Measurements from ENCODE around the gene SNX18. TPM values are rescaled to one million over a fixed set of nuclear protein-coding genes. Genes with fewer than 3 reads are reported as not detected.

The SNX18 gene
- total and polyA plus RNA-seq, 10 of the 15 experiments (the other 5 are each of a cell fraction or from before 2014, with no cell fraction given): 0.27 to 1.7 (median 0.47) TPM

DNA sequence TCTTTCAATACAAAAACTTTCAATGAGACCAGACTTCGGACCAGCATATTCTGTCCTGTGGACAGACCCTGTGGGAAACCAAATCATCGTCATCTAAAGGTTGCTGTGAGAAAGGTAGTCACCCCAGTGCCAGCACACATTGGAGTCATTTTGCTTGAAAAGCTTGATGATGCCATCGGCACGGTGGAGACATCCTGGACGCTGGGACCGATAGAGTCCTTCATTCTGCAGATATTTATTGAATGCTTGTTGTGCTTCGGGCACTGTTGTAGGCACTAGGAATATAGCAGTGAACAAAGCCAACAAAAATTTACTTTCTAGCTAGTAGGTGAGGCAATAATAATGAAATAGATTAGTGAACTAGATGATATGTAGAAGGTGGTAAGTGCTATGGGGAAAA, 34.9 kb downstream of the SNX18 start:
- no peak for FAIRE-seq
- ChIA-PET SMC1A (ENCODE audit: uncharacterized antibody, unreplicated experiment) (no interaction called here), POLR2A (no interaction called here)

DNA sequence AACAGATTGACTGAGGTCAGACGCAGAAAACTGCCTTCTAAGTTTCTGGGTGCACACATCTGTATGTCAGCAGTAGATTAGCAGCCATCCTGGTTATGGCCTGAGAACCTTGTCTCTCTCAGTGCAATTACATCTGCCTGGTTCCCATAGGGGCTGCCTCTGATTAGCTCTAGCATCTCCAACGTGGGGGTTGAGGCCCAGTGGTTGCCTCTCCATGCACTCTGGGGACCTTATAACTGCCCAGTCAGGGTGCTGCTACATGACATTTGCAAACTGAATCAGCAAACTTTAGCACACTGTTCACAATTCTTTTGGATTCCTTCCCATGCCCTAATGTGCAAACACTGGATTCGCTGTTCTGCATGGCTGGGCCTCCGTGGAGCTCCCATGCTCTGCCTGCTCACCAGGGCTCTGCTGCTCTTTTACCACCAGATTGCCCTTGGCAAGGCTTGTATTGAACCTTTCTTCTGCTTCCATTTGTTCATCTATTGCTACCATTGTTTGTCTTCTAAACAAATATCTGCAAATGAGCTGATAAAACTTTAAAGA, 36.2 kb downstream of the SNX18 start:
- Histone ChIP-seq H3K27me3 (replicated peaks in 1 of 2; ENCODE audit: control insufficient read depth in 2 of 2, insufficient read depth in 2 of 2, low read length in 1 of 2) (no peaks in the 10 kb centered on the region; a peak in 1 of 4 replicates), H3K9ac (ENCODE audit: control insufficient read depth, insufficient read depth, low read length) (no peak overlapping the region), H3K4me2 (ENCODE audit: control insufficient read depth, insufficient read depth) (no peak overlapping the region), H3K79me2 (ENCODE audit: control insufficient read depth, insufficient read depth, low read length) (no peaks in the 10 kb centered on the region), H3K4me3 (no peak overlapping the region), H4K20me1 (ENCODE audit: control insufficient read depth, insufficient read depth) (no peaks in the 10 kb centered on the region), H3K36me3 (ENCODE audit: control insufficient read depth in 2 of 2, insufficient read depth in 2 of 2, low read length in 1 of 2) (no peaks in the 10 kb centered on the region), H3K9me3 (replicated peaks; ENCODE audit: control insufficient read depth, insufficient read depth, low read length) (no peaks in the 10 kb centered on the region; the same call in 2 of the 3 replicates), H2AFZ (ENCODE audit: control insufficient read depth, low read depth, low read length) (no peak overlapping the region), H3K27ac (ENCODE audit: control insufficient read depth, insufficient read depth) (no peak overlapping the region), H3K4me1 (ENCODE audit: control insufficient read depth, insufficient read depth, low read length) (no peaks in the 10 kb centered on the region)
- ChIA-PET POLR2A (no interaction called here), SMC1A (ENCODE audit: uncharacterized antibody, unreplicated experiment) (no interaction called here), CTCF (no interaction called here), RAD21 (ENCODE audit: unreplicated experiment) (no interaction called here)
- FAIRE-seq (no peak), ATAC-seq (no peak), DNase-seq (ENCODE audit: low read depth, low spot score) (no peak)
- in situ Hi-C loops (cut with MboI) (no loop called here), intact Hi-C loops (cut with micrococcal nuclease; ENCODE audit: unreplicated experiment) (no loop called here)
- BruUV-seq (replicated peaks): no TSS peak
- TF ChIP-seq MTA2 (IDR thresholded peaks at IDR 0.05; ENCODE audit: low read depth) (no peak), RELA (IDR thresholded peaks at IDR 0.05; ENCODE audit: borderline replicate concordance, partially characterized antibody) (no peak), TCF3 (IDR thresholded peaks at IDR 0.05; ENCODE audit: borderline replicate concordance, insufficient read depth, low read depth, low read length) (no peak), RAD51 (IDR thresholded peaks at IDR 0.05) (no peak), NR2F1 (conservative IDR thresholded peaks at IDR 0.05) (no peak), SP1 (IDR thresholded peaks at IDR 0.05; ENCODE audit: low read depth, low read length) (no peak), CREB1 (IDR thresholded peaks at IDR 0.05; ENCODE audit: low read depth) (no peak), MTA3 (IDR thresholded peaks at IDR 0.05; ENCODE audit: borderline replicate concordance, low read length) (no peak)
- TF ChIP-seq, protein P1, sequence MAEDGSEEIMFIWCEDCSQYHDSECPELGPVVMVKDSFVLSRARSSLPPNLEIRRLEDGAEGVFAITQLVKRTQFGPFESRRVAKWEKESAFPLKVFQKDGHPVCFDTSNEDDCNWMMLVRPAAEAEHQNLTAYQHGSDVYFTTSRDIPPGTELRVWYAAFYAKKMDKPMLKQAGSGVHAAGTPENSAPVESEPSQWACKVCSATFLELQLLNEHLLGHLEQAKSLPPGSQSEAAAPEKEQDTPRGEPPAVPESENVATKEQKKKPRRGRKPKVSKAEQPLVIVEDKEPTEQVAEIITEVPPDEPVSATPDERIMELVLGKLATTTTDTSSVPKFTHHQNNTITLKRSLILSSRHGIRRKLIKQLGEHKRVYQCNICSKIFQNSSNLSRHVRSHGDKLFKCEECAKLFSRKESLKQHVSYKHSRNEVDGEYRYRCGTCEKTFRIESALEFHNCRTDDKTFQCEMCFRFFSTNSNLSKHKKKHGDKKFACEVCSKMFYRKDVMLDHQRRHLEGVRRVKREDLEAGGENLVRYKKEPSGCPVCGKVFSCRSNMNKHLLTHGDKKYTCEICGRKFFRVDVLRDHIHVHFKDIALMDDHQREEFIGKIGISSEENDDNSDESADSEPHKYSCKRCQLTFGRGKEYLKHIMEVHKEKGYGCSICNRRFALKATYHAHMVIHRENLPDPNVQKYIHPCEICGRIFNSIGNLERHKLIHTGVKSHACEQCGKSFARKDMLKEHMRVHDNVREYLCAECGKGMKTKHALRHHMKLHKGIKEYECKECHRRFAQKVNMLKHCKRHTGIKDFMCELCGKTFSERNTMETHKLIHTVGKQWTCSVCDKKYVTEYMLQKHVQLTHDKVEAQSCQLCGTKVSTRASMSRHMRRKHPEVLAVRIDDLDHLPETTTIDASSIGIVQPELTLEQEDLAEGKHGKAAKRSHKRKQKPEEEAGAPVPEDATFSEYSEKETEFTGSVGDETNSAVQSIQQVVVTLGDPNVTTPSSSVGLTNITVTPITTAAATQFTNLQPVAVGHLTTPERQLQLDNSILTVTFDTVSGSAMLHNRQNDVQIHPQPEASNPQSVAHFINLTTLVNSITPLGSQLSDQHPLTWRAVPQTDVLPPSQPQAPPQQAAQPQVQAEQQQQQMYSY (CRISPR knock-in tag; IDR thresholded peaks at IDR 0.05): no peak
- TF ChIP-seq, protein P2, sequence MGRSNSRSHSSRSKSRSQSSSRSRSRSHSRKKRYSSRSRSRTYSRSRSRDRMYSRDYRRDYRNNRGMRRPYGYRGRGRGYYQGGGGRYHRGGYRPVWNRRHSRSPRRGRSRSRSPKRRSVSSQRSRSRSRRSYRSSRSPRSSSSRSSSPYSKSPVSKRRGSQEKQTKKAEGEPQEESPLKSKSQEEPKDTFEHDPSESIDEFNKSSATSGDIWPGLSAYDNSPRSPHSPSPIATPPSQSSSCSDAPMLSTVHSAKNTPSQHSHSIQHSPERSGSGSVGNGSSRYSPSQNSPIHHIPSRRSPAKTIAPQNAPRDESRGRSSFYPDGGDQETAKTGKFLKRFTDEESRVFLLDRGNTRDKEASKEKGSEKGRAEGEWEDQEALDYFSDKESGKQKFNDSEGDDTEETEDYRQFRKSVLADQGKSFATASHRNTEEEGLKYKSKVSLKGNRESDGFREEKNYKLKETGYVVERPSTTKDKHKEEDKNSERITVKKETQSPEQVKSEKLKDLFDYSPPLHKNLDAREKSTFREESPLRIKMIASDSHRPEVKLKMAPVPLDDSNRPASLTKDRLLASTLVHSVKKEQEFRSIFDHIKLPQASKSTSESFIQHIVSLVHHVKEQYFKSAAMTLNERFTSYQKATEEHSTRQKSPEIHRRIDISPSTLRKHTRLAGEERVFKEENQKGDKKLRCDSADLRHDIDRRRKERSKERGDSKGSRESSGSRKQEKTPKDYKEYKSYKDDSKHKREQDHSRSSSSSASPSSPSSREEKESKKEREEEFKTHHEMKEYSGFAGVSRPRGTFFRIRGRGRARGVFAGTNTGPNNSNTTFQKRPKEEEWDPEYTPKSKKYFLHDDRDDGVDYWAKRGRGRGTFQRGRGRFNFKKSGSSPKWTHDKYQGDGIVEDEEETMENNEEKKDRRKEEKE (IDR thresholded peaks at IDR 0.05): no peak
- 49% methylated on average over 4 of the region's 4 CpGs for WGBS (ENCODE audit: insufficient coverage, insufficient replicate concordance, low lambda C conversion rate, missing lambda C conversion rate)

More for the DNA sequence above, 34.9 kb downstream of the SNX18 start:
- H3K4me3 ChIP-seq: no peak overlapping the region
- no peaks in the 10 kb centered on the region for H3K79me2 ChIP-seq (ENCODE audit: control insufficient read depth, insufficient read depth, low read length)
- in situ Hi-C loops (cut with MboI): no loop called here
- CTCF ChIA-PET: interaction anchor here (0.9 kb wide), 1 partner anchor 9 kb away, joined by 3 read pairs; no protein-coding TSS in a partner anchor
- no peaks in the 10 kb centered on the region for H3K4me1 ChIP-seq (ENCODE audit: control insufficient read depth, insufficient read depth, low read length)
- no peak for TF ChIP-seq CHD4 (IDR thresholded peaks at IDR 0.05)
- no peak for TF ChIP-seq CREB1 (IDR thresholded peaks at IDR 0.05; ENCODE audit: low read depth)
- RAD21 ChIA-PET (ENCODE audit: unreplicated experiment): no interaction called here
- no peak overlapping the region for H3K4me2 ChIP-seq (ENCODE audit: control insufficient read depth, insufficient read depth)
- no peak overlapping the region for H3K27ac ChIP-seq (ENCODE audit: control insufficient read depth, insufficient read depth)
- no peak overlapping the region for H2AFZ ChIP-seq (ENCODE audit: control insufficient read depth, low read depth, low read length)
- no peaks in the 10 kb centered on the region for H4K20me1 ChIP-seq (ENCODE audit: control insufficient read depth, insufficient read depth)
- no peaks in the 10 kb centered on the region; a peak in 1 of 4 replicates for H3K27me3 ChIP-seq (replicated peaks in 1 of 2; ENCODE audit: control insufficient read depth in 2 of 2, insufficient read depth in 2 of 2, low read length in 1 of 2)
- H3K9me3 ChIP-seq (replicated peaks; ENCODE audit: control insufficient read depth, insufficient read depth, low read length): no peaks in the 10 kb centered on the region; the same call in 2 of the 3 replicates
- BruUV-seq (replicated peaks): no TSS peak
- ATAC-seq (no peak), DNase-seq (ENCODE audit: low read depth, low spot score) (no peak)
- intact Hi-C loops (cut with micrococcal nuclease; ENCODE audit: unreplicated experiment): no loop called here
- no peak overlapping the region for H3K9ac ChIP-seq (ENCODE audit: control insufficient read depth, insufficient read depth, low read length)
- no peaks in the 10 kb centered on the region for H3K36me3 ChIP-seq (ENCODE audit: control insufficient read depth in 2 of 2, insufficient read depth in 2 of 2, low read length in 1 of 2)
- WGBS (ENCODE audit: insufficient coverage, insufficient replicate concordance, low lambda C conversion rate, missing lambda C conversion rate): 48% methylated on average over 7 of the region's 7 CpGs
